B cell (primary cell): ENCODE measurements around the gene DEFB123.

Source experiments
- CTCF ChIP-seq: fragments of 200-600 bp; IDR thresholded peaks from one replicate; pipeline ENCODE4 v1.8.0; 2022; ENCODE audit warnings: antibody characterized with exemption, mild to moderate bottlenecking
- EZH2 ChIP-seq: IDR thresholded peaks from 2 replicates; pipeline ENCODE4 v1.6.1; 2012; ENCODE audit warnings: borderline replicate concordance, low read depth, mild to moderate bottlenecking, moderate library complexity, low read length; ENCODE audit not compliant: insufficient read depth, poor library complexity, severe bottlenecking

DNA sequence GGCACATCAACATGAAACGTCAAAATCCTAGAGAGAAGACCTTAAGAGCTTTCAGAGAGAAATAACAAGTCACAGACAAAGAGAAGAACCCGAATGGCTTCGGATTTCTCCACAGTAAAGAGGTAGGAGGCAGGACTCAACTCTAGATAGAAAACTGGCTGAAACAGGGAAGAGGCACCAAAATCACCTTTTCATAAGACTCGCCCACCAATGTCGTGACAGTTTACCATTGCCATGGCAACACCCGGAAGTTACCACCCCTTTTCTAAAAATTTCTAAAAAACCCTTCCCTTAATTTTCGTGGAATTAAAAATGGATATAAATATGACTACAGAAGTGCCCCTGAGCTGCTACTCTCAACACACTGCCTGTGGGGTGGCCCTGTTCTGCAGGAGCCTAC, 22.1 kb upstream of the DEFB123 start:
- no peak for TF ChIP-seq CTCF
- TF ChIP-seq EZH2: no peak
